ENCODE measurements around the gene RFT1. TPM values are rescaled to one million over a fixed set of nuclear protein-coding genes. Genes with fewer than 3 reads are reported as not detected.
A peak's percentile ranks its signal among the peaks of the same experiment; 100 is the strongest.

Gene RFT1
- total and polyA plus RNA-seq, 2 of the 13 experiments (the other 11 are each of a cell fraction or from before 2014, with no cell fraction given), result 23.2 to 37.0 TPM

DNA sequence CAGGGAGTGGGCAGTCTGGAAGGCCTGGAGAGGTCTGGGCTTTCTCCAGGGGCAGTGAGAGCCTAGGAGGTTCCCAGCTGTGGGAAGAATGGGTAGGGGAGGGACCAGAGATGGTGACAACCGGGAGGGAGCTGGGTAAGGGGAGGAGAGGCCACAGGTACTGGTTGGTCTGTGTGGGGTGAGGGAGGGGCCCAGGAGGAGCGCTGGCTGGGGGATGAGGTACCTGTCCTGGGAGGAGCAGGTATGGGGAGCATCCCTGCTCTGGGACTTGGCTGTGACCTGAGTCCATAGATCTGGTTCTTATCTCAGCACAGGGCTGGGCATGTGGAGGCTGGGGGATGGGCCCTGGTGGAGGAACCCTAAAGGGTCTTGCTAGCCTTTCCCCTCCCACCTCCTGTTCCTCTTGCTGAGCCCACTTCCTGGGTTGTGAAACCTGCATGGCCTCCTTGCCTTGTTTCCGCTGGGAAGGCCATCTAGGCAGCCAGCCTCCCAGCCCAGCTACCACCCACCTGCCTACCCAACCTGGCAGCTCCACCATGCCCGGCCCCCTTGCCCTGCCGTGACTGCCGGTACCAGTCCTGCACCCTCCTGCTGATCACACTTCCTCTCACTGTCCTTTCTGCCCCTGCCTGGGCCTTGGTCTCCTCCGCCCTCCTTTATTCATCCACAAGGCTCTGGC, 41.7 kb upstream of the RFT1 start (continued):
- TF ChIP-seq, protein P1, sequence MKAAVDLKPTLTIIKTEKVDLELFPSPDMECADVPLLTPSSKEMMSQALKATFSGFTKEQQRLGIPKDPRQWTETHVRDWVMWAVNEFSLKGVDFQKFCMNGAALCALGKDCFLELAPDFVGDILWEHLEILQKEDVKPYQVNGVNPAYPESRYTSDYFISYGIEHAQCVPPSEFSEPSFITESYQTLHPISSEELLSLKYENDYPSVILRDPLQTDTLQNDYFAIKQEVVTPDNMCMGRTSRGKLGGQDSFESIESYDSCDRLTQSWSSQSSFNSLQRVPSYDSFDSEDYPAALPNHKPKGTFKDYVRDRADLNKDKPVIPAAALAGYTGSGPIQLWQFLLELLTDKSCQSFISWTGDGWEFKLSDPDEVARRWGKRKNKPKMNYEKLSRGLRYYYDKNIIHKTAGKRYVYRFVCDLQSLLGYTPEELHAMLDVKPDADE (CRISPR knock-in tag; IDR thresholded peaks at IDR 0.05), result no peak
- no peak for TF ChIP-seq ZNF256 (CRISPR knock-in tag; conservative IDR thresholded peaks at IDR 0.05)

DNA sequence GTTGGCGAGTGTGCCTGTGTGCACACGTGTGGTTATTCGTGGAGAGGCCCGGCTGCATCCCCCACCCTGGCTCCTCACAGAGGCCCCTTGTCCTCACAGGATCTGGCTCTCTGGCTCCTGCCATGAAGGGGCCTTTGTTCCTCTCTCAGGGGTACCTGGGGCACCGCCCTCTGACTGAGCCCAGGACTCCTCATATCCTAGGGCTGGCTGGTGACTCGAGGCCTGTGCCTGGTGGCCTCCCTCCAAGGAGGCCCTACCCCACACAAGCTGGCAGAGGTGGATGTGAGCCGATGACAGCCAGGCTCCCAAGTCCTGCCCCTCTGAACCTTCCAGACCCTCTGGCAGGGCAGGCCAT, 40.8 kb upstream of the RFT1 start:
- peak overlapping the region; percentile 76 for H3K27ac ChIP-seq (ENCODE audit: extremely low read length, insufficient read depth, low read length)
- peak overlapping the region; percentile 66 for H3K9ac ChIP-seq (ENCODE audit: insufficient read depth, low read depth, low read length)
- in situ Hi-C loops (cut with HindIII; ENCODE audit: extremely low pct_ligation_motif_present, low pct_unique_long_range_greater_than_20kb), result no loop called here
- TF ChIP-seq SP1 (IDR thresholded peaks at IDR 0.05) (no peak), SP1 (CRISPR knock-in tag; IDR thresholded peaks at IDR 0.05) (0 out of 2 replicates have a peak, but pooled peaks have one; percentile 38), RBM22 (optimal IDR thresholded peaks at IDR 0.05; ENCODE audit: low read length) (no peak), ZNF790 (CRISPR knock-in tag; IDR thresholded peaks at IDR 0.05; ENCODE audit: borderline replicate concordance) (no peak), NRL (CRISPR knock-in tag; IDR thresholded peaks at IDR 0.05; ENCODE audit: borderline replicate concordance) (peak; percentile 59; the same call in 1 of the 2 replicates), POLR2G (IDR thresholded peaks at IDR 0.05; ENCODE audit: low read depth, low read length) (peak; percentile 22; the same call in 1 of the 2 replicates), KDM5B (CRISPR knock-in tag; IDR thresholded peaks at IDR 0.05; ENCODE audit: borderline replicate concordance) (0 out of 2 replicates have a peak, but pooled peaks have one; percentile 1), HNF4A (CRISPR knock-in tag; IDR thresholded peaks at IDR 0.05) (0 out of 2 replicates have a peak, but pooled peaks have one; percentile 8), EP300 (IDR thresholded peaks at IDR 0.05; ENCODE audit: low read depth in 2 of 2, low read length in 2 of 2) (0 out of 4 replicates have a peak, but pooled peaks of 1 of the 2 experiments have one; percentile 39), EP300 (CRISPR knock-in tag; IDR thresholded peaks at IDR 0.05; ENCODE audit: borderline replicate concordance) (no peak; the same call in 1 of the 2 replicates), ZNF350 (CRISPR knock-in tag; IDR thresholded peaks at IDR 0.05; ENCODE audit: borderline replicate concordance, low read depth) (peak; percentile 44; the same call in 1 of the 2 replicates), ERF (CRISPR knock-in tag; IDR thresholded peaks at IDR 0.05) (peak; percentile 16; the same call in 1 of the 2 replicates)
- TF ChIP-seq, protein P2, sequence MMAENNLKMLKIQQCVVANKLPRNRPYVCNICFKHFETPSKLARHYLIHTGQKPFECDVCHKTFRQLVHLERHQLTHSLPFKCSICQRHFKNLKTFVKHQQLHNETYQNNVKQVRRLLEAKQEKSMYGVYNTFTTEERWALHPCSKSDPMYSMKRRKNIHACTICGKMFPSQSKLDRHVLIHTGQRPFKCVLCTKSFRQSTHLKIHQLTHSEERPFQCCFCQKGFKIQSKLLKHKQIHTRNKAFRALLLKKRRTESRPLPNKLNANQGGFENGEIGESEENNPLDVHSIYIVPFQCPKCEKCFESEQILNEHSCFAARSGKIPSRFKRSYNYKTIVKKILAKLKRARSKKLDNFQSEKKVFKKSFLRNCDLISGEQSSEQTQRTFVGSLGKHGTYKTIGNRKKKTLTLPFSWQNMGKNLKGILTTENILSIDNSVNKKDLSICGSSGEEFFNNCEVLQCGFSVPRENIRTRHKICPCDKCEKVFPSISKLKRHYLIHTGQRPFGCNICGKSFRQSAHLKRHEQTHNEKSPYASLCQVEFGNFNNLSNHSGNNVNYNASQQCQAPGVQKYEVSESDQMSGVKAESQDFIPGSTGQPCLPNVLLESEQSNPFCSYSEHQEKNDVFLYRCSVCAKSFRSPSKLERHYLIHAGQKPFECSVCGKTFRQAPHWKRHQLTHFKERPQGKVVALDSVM (CRISPR knock-in tag; IDR thresholded peaks at IDR 0.05), result peak; percentile 78
- TF ChIP-seq, protein P3, sequence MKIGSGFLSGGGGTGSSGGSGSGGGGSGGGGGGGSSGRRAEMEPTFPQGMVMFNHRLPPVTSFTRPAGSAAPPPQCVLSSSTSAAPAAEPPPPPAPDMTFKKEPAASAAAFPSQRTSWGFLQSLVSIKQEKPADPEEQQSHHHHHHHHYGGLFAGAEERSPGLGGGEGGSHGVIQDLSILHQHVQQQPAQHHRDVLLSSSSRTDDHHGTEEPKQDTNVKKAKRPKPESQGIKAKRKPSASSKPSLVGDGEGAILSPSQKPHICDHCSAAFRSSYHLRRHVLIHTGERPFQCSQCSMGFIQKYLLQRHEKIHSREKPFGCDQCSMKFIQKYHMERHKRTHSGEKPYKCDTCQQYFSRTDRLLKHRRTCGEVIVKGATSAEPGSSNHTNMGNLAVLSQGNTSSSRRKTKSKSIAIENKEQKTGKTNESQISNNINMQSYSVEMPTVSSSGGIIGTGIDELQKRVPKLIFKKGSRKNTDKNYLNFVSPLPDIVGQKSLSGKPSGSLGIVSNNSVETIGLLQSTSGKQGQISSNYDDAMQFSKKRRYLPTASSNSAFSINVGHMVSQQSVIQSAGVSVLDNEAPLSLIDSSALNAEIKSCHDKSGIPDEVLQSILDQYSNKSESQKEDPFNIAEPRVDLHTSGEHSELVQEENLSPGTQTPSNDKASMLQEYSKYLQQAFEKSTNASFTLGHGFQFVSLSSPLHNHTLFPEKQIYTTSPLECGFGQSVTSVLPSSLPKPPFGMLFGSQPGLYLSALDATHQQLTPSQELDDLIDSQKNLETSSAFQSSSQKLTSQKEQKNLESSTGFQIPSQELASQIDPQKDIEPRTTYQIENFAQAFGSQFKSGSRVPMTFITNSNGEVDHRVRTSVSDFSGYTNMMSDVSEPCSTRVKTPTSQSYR (CRISPR knock-in tag; IDR thresholded peaks at IDR 0.05; ENCODE audit: borderline replicate concordance), result peak; percentile 81; the same call in 1 of the 2 replicates

More for the DNA sequence above, 40.8 kb upstream of the RFT1 start:
- intact Hi-C loops (cut with micrococcal nuclease; ENCODE audit: unreplicated experiment), result loop anchor here (5.0 kb wide), 1 partner anchor 39 kb away; the partner anchor contains the start of gene RFT1
- H3K9me3 ChIP-seq (ENCODE audit: low read length), result no peaks in the 10 kb centered on the region
- ChIA-PET POLR2A (interaction anchor here (3.0 to 4.6 kb wide), 2 partner anchors 11 to 20 kb away, joined by 13 to 137 read pairs; partner anchors contain the start of gene PRKCD), CTCF (ENCODE audit: low intra/inter-chr PET ratio, low total read pairs) (no interaction called here)
- peaks cover 62% of the 10 kb centered on the region for H3K4me1 ChIP-seq (ENCODE audit: insufficient read depth, low read length)
- peaks cover 8% of the 10 kb centered on the region for H3K79me2 ChIP-seq (ENCODE audit: insufficient read depth, low read length)
- peaks cover 2 to 16% of the 10 kb centered on the region in 2 experiments; a peak in 3 of 5 replicates for H3K36me3 ChIP-seq (replicated peaks in 1 of 2; ENCODE audit: control insufficient read depth in 1 of 2, insufficient read depth in 2 of 2, low read length in 2 of 2)
- BruUV-seq (replicated peaks), result no TSS peak
- peak; percentile 56 for ATAC-seq
- H3K4me2 ChIP-seq (ENCODE audit: low read depth, low read length), result peak overlapping the region; percentile 74
- no peak overlapping the region for H2AFZ ChIP-seq (ENCODE audit: low read length)
- no peaks in the 10 kb centered on the region for H3K27me3 ChIP-seq (ENCODE audit: control insufficient read depth in 1 of 2, insufficient read depth in 2 of 2, low read length in 2 of 2)
- DNase-seq (ENCODE audit: low spot score), result peak; percentile 88
- peak; percentile 18 for FAIRE-seq
- WGBS (ENCODE audit: low lambda C conversion rate), result no CpG with 5 or more reads among the region's 7 CpGs
- H4K20me1 ChIP-seq (ENCODE audit: insufficient read depth, low read length), result no peaks in the 10 kb centered on the region
- H3K4me3 ChIP-seq (replicated peaks in 1 of 3; ENCODE audit: insufficient read depth in 1 of 3, low read depth in 2 of 3, low read length in 3 of 3), result peak overlapping the region in 1 of 3 experiments; percentile 42; a peak in 2 of 6 replicates
